DOHH2 (cell line): ENCODE data around the gene THBS2.

Source experiments
- CTCF ChIP-seq: fragments of 200-600 bp; sonication (generic); IDR thresholded peaks from one replicate; pipeline ENCODE4 v1.5.1; 2014; ENCODE audit warnings: antibody characterized with exemption, mild to moderate bottlenecking, low read depth, low read length; ENCODE audit not compliant: poor library complexity, severe bottlenecking
- EZH2phosphoT487 ChIP-seq: fragments of 200-600 bp; sonication (generic); IDR thresholded peaks from 2 replicates; pipeline ENCODE4 v1.6.1; 2017; ENCODE audit warnings: borderline replicate concordance, mild to moderate bottlenecking, antibody characterized with exemption, low read length, moderate library complexity, mixed read lengths

GRCh38 chr6:169170583-169170955 lies 83.1 kb downstream of the THBS2 start:
- no peak for TF ChIP-seq CTCF
- no peak for TF ChIP-seq EZH2phosphoT487
